ENCODE results near the gene ARID5A. TPM values are rescaled to one million over a fixed set of nuclear protein-coding genes. Genes with fewer than 3 reads are reported as not detected.
"Not testable (repeated sequence)": the region's sequence is repeated elsewhere in the genome, so short reads cannot be mapped to it uniquely, and the experiment has no call there.

Gene ARID5A
- polyA plus RNA-seq, 1 donor = 3.1 TPM

- DNase-seq = no peak
Observed at GRCh38 chr2:96539215-96539920, 2.8 kb downstream of the ARID5A start.

DNA sequence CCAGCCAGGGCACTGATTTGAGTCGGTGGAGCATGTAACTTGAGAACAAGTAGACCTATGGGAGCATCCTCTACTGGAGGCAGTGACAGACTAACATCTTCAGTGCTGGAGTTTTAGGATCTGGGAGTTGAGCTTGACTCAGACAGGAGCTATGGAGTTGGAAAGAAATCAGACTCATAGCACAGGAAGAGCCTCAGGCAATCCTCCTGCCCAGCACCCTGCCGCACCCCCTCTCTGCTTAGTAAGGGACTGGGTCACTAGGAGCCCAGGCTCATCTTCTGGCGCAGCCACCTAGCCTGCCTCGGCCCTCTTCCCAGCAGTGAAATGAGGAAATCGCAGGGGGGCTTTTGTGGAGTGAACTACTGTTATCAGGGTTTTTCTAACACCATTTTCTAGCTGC, 3.6 kb downstream of the ARID5A start:
- DNase-seq = no peak

DNA sequence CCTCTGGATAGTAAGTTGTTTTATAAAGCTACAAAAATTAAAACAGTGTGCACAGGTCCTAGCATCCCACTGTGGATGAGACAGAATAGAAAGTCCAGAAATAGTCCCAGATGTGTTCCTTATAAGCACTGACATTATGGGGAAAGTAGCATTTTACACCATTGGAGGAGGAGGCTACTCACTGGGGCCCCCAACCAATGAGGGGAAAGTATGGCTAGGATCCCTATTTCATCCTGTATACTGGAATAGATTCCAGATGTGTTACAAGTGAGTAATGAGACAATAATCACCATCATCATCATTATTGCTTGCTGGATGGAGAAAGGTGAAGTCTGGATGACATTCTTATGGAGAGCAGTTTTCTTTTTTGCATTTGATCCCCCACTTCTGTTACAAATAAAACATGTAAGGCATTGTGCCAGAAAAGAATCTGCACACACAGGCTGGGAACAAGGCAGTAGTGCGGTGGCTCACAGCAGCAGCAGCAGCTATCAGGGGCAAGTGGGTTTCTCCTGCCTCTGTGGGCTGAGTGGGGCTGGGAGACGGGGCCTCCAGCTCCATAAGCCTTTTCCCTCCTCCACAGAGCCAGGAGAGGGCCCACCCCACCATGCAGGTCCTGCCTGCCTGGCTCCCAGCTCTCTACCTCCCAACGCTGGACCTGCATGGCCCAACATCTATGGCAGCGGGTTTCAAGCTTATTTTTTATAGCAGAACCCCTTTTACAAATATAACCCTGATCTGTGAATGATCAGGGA, 5.0 kb downstream of the ARID5A start:
- no peak for DNase-seq

GRCh38 chr2:96542357-96542977, 5.9 kb downstream of the ARID5A start:
- no peak for DNase-seq

DNA sequence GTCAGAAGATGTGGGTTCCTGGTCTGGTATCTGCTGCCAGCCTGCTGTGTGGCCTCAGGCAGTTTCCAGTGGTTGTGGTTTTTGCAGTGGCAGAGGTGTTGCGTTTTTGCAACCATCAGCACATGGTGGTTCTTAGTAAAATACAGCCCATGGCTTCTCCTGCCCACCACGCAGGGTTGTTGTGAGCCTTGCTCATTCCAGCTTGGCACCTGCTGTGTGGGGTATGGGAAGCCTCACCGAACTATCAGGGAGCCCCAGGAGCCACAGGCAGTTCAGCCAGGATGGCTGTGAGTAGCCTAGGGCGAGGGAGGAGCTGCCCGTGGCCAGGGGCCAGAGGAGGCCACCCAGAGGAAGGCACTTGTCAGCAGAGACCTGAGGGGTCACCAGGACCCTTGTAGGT, 9.8 kb downstream of the ARID5A start:
- no peak for DNase-seq

- no peak for DNase-seq
Observed at GRCh38 chr2:96546797-96547196, 10.2 kb downstream of the ARID5A start.

DNA sequence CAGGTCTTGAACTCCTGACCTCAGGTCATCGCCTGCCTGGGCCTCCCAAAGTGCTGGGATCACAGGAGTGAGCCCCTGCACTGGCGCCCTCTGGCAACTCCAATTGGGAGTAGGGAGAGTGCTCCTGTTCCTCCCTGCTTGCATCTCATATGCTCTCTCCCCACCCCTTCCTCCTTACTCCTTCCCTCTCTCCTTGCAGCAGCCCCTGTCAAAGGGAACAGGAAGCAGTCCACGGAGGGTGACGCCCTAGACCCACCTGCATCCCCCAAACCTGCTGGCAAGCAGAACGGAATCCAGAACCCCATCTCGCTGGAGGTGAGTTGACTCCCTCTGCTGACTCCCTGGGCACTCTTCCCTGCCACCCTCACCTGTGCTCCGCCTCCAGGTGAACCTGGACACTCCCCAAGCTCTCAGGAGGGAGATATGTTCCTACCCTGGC, 10.7 kb downstream of the ARID5A start:
- no peak for DNase-seq

DNA sequence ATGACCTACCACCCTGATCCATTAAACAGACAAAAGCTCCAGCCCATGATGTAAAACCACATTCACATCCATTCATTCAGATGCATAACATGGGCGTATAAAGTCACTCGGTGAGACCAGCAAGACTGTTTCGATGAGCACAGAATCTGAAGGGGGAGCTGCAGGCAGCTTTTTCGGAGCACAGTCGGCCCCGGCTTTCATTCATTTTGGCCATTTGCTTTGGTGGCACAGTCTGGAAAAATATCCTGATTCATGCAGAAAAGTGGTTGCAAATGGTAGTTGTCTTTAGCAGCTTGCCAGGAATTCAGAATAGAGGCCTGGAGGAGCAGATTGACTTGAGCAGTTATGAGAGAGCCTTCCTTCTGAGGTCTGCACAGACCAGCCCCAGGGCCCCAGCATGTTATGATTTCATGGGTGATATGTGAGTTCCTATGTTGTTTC, 11.2 kb downstream of the ARID5A start:
- DNase-seq = no peak

DNA sequence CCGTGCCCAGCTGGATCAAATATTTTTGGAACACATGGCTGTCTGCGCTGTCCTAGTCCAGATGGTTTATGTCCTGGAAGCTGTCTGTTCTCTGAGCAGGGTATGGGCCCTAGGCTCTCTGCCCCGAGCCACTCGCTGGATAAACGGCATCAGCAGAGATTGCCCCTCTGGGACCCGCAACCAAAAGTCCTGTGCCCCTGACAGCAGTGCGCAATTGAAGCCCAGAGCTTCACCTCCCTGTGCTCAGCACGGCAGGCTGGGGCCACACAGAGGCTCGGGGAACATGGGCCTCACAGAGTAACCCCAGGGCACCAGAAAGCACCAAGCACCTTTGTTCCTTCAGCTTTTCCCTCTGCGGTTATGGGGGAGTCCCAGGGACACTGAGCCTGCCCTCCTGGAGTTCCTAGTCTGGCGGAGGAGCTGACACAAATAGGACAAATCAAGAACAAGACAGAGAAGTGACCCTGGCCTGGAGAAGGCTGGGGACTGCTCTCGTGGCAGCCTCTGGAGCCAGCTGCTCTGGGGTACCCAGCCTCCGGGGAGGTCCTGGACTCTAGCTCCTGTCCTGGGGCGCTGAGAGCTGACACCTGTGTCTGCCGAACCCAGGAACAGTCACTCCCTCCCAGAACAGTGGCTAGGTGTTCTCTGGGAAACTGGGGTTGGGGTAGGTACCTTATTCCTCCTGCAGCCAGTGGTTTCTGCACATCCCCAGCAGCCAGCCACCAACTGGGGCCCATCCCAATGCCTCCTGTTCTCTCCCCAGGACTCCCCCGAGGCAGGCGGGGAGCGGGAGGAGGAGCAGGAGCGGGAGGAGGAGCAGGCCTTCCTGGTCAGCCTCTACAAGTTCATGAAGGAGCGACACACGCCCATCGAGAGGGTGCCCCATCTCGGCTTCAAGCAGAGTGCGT, 12.3 kb downstream of the ARID5A start:
- no peak for DNase-seq

DNA sequence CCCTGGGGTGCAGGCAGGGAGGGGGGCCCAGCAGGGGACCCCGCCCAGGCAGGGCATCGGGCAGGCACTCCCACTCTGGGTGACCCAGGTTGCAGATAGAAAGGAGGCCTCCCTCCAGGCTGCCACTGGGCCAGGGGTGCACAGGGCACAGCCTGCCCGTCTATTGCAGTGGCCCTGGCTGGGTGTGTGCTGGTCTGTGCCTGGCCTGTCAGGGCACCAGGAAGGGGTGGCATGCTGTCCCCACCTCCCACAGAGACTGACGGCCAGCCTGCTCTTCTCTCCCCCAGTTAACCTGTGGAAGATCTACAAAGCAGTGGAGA, 12.9 kb downstream of the ARID5A start:
- no peak for DNase-seq

- no peak for DNase-seq
Observed at GRCh38 chr2:96549967-96550786, 13.6 kb downstream of the ARID5A start.

DNA sequence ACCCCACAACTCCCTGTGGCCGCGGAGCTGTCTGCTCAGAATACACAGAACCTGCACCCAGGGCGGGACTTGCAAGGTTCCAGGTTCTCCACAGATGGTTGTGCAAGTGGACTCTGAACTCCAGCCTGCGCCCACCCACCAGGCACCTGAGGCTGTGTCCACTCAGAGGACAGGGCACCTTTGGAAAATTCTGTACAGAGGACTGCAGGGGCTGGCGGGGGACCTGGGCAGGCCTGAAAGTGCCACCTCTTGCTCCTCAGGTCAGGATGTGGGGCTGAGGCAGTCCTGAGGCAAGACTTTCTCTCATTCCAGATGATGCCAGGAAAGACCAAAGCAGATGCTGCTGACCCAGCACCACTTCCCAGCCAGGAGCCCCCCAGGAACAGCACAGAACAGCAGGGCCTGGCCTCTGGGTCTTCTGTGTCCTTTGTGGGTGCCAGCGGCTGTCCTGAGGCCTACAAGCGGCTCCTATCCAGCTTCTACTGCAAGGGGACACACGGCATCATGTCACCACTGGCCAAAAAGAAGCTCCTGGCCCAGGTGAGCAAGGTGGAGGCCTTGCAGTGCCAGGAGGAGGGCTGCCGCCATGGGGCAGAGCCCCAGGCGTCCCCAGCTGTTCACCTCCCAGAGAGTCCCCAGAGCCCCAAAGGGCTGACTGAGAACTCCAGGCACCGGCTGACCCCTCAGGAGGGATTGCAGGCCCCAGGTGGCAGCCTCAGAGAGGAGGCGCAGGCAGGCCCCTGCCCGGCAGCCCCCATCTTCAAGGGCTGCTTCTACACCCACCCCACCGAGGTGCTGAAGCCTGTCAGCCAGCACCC, 14.4 kb downstream of the ARID5A start:
- no peak for DNase-seq

GRCh38 chr2:96551605-96552314, 15.2 kb downstream of the ARID5A start:
- no peak for DNase-seq

DNA sequence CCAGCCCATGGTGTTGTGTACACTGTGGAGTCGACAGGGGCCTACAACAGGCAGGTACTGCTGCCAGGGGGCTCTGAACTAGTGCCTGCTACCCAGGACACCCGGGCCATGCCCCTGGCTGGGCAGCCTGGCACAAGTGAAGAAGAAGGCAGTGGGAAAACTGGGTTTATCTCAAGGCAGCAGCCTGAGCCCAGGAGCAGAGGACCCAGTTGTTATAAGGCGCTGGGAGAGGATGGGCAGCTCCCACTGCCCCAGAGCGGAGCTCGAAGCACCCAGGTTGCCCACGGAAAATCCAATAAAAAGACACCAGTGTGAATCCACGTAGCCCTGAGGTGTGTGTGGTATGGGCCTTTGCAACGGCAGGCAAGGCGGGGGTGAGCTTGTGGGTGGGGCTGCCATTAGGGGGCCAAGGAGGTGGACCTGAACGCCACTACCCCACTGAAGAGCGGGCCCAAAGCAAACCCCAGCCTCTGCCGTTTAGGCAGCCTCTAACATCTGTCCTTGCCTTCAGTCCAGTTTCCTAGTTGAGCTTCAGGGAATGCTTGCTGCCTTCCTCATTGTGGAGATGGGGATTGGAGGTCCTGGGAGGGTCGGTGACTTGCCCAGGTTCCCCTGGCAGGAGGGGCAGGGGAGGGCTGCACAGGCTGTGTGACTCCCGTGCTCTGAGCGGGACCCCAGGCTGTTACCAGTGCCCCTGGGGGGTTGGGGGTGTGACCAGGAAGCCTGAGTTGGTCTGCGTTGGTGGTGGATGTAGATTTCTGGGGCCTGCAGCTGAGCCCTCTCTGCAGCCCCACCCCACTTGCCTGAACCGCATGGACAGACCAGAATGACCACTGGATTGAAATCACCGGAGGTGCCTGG, 16.0 kb downstream of the ARID5A start:
- no peak for DNase-seq

- no peak for DNase-seq
Observed at GRCh38 chr2:96553176-96553956, 16.8 kb downstream of the ARID5A start.

DNA sequence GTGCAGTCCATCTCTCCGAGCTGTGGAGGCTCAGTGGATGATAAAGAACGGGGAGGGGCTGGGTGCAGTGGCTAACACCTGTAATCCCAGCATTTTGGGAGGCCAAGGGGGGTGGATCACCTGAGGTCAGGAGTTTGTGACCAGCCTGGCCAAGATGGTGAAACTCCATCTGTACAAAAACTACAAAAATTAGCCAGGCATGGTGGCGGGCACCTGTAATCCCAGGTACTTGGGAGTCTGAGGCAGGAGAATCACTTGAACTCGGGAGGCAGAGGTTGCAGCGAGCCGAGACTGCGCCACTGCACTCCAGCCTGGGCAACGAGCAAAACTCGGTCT, 17.4 kb downstream of the ARID5A start:
- DNase-seq = not testable (repeated sequence)

GRCh38 chr2:96554293-96555145, 18.0 kb downstream of the ARID5A start:
- DNase-seq = no peak
